Measurements from ENCODE around the gene PLXNB2.

- TF ChIP-seq CTCF (IDR thresholded peaks at IDR 0.05): no peak
- no peak for TF ChIP-seq POLR2A (IDR thresholded peaks at IDR 0.05)
Observed at GRCh38 chr22:50226063-50226874, 81.2 kb downstream of the PLXNB2 start.

Data from heart left ventricle (tissue), 13 donors.